A673 (cell line): Measurements from ENCODE around the gene ACER1. TPM values are rescaled to one million over a fixed set of nuclear protein-coding genes. Genes with fewer than 3 reads are reported as not detected.
"Not testable (repeated sequence)": the region's sequence is repeated elsewhere in the genome, so short reads cannot be mapped to it uniquely, and the experiment has no call there.

Experiments used
- BruUV-seq: library from RNA; stranded (reverse); fragments of 400-500 nt; replicated peaks from 2 replicates; lab custom pipeline; 2021; lab: Mats Ljungman, UMichigan
- CTCF ChIA-PET: fragments of 300-600 bp; sonication (Branson Sonifier 250); formaldehyde crosslinking; loops from one replicate; lab custom pipeline; 2022; ENCODE audit warnings: antibody characterized with exemption; lab: Charles Lee
- POLR2A ChIA-PET: fragments of 300-600 bp; sonication (Branson Sonifier 250); formaldehyde crosslinking; loops from one replicate; lab custom pipeline; 2022; ENCODE audit warnings: antibody characterized with exemption; ENCODE audit not compliant: low non-redundant PET; lab: Charles Lee
- DNase-seq: peaks from one replicate; pipeline ENCODE4 v3.0.0-alpha.2; 2015; ENCODE audit warnings: low spot score
- H3K27ac ChIP-seq: fragments of 200-600 bp; sonication (generic); 2 replicates; pipeline ENCODE4 v1.5.1; 2016; ENCODE audit warnings: mixed run types, low read depth, mild to moderate bottlenecking, mixed read lengths, antibody characterized with exemption, low read length; ENCODE audit not compliant: poor library complexity, severe bottlenecking
- H3K27me3 ChIP-seq: fragments of 200-600 bp; sonication (generic); replicated peaks from 2 replicates; pipeline ENCODE4 v1.6.1; 2017; ENCODE audit warnings: mixed run types, low read depth, mild to moderate bottlenecking, mixed read lengths, antibody characterized with exemption, low read length; ENCODE audit not compliant: insufficient read depth, poor library complexity
- H3K36me3 ChIP-seq: fragments of 200-600 bp; sonication (generic); 2 replicates; pipeline ENCODE4 v1.6.1; 2016; ENCODE audit warnings: mixed run types, mild to moderate bottlenecking, mixed read lengths, antibody characterized with exemption, low read length; ENCODE audit not compliant: insufficient read depth, poor library complexity, severe bottlenecking
- H3K4me1 ChIP-seq: fragments of 200-600 bp; sonication (generic); 2 replicates; pipeline ENCODE4 v1.6.1; 2017; ENCODE audit warnings: mixed run types, mild to moderate bottlenecking, mixed read lengths, antibody characterized with exemption, low read length; ENCODE audit not compliant: insufficient read depth, poor library complexity, severe bottlenecking
- H3K4me3 ChIP-seq: fragments of 200-600 bp; sonication (generic); 2 replicates; pipeline ENCODE4 v1.5.1; 2016; ENCODE audit warnings: low read depth, mixed run types, mild to moderate bottlenecking, mixed read lengths, low read length; ENCODE audit not compliant: poor library complexity, severe bottlenecking
- H3K9me3 ChIP-seq: fragments of 200-600 bp; sonication (generic); 2 replicates; pipeline ENCODE4 v1.6.1; 2016; ENCODE audit warnings: mixed run types, low read depth, mild to moderate bottlenecking, mixed read lengths, antibody characterized with exemption, low read length; ENCODE audit not compliant: poor library complexity, severe bottlenecking
- CTCF ChIP-seq: fragments of 300-800, 200-600 bp; sonication (generic); conservative IDR thresholded peaks from 2 replicates; pipeline ENCODE4 v1.5.1; 2017; ENCODE audit warnings: low read depth, mild to moderate bottlenecking, antibody characterized with exemption, low read length, moderate library complexity, mixed read lengths
- EZH2 ChIP-seq: fragments of 200-600 bp; sonication (generic); IDR thresholded peaks from 2 replicates; pipeline ENCODE4 v1.6.1; 2017; ENCODE audit warnings: borderline replicate concordance, low read depth, mild to moderate bottlenecking, mixed read lengths, antibody characterized with exemption, low read length; ENCODE audit not compliant: poor library complexity, severe bottlenecking
- intact Hi-C: fragments of 100-400 bp; cut with micrococcal nuclease; formaldehyde crosslinking; loops from one replicate; pipeline ENCODE4 v1.10.0; 2022; ENCODE audit not compliant: unreplicated experiment
- total RNA-seq: library from RNA; stranded (reverse); gene quantifications from 2 replicates; pipeline ENCODE4 v1.2.3, GENCODE V29; 2021

ACER1 gene
- total RNA-seq, 1 experiment from 2014 or later = not detected

- CTCF ChIA-PET = no interaction called here
- intact Hi-C loops = no loop called here
- POLR2A ChIA-PET = no interaction called here
- no peak for DNase-seq
- TF ChIP-seq EZH2 (no peak), CTCF (no peak)
- H3K9me3 ChIP-seq = no peaks in the 10 kb centered on the region
- H3K36me3 ChIP-seq = no peaks in the 10 kb centered on the region
- BruUV-seq = no TSS peak
- H3K4me1 ChIP-seq = no peaks in the 10 kb centered on the region
- H3K27ac ChIP-seq = no peak overlapping the region
- no peaks in the 10 kb centered on the region for H3K27me3 ChIP-seq
- H3K4me3 ChIP-seq = no peak overlapping the region
Observed at GRCh38 chr19:6322284-6322683, 11.1 kb downstream of the ACER1 start.

- Histone ChIP-seq H3K36me3 (no peaks in the 10 kb centered on the region), H3K4me3 (no peak overlapping the region), H3K4me1 (no peaks in the 10 kb centered on the region), H3K27ac (no peak overlapping the region), H3K9me3 (no peaks in the 10 kb centered on the region), H3K27me3 (no peaks in the 10 kb centered on the region)
- DNase-seq = no peak
- ChIA-PET CTCF (interaction anchor here (0.6 kb wide), 1 partner anchor 34 kb away, joined by 16 read pairs; no protein-coding TSS in a partner anchor), POLR2A (no interaction called here)
- BruUV-seq = no TSS peak
- no peak for TF ChIP-seq CTCF
- no peak for TF ChIP-seq EZH2
- intact Hi-C loops = no loop called here
Observed at GRCh38 chr19:6319376-6319775, 14.0 kb downstream of the ACER1 start.

- ChIA-PET POLR2A (no interaction called here), CTCF (no interaction called here)
- Histone ChIP-seq H3K9me3 (no peaks in the 10 kb centered on the region), H3K4me3 (no peak overlapping the region), H3K27ac (no peak overlapping the region), H3K36me3 (no peaks in the 10 kb centered on the region), H3K27me3 (no peaks in the 10 kb centered on the region), H3K4me1 (no peaks in the 10 kb centered on the region)
- TF ChIP-seq CTCF = no peak
- no peak for TF ChIP-seq EZH2
- BruUV-seq = no TSS peak
- no peak for DNase-seq
- intact Hi-C loops = no loop called here
Observed at GRCh38 chr19:6318772-6319171, 14.6 kb downstream of the ACER1 start.

- CTCF ChIA-PET, H3K36me3 ChIP-seq, H3K27me3 ChIP-seq, intact Hi-C loops, POLR2A ChIA-PET, H3K27ac ChIP-seq, H3K4me3 ChIP-seq, DNase-seq, H3K9me3 ChIP-seq, H3K4me1 ChIP-seq, BruUV-seq: not testable (repeated sequence)
Observed at GRCh38 chr19:6315646-6316045, 17.8 kb downstream of the ACER1 start.
